22Rv1 (cell line): ENCODE data around the gene RAP2B.
"Not testable (repeated sequence)": the region's sequence is repeated elsewhere in the genome, so short reads cannot be mapped to it uniquely, and the experiment has no call there.

ENCODE experiments used
- ZFX ChIP-seq: fragments of 450-650 bp; IDR thresholded peaks from 2 replicates; pipeline ENCODE4 v1.6.1; 2017; ENCODE audit warnings: antibody characterized with exemption, borderline replicate concordance
- TF ChIP-seq, protein P1 (sequence below): fragments of 450-650 bp; IDR thresholded peaks from 2 replicates; pipeline ENCODE4 v1.5.1; 2017; ENCODE audit warnings: mild to moderate bottlenecking

GRCh38 chr3:153114270-153114669 lies 47.8 kb upstream of the RAP2B start:
- TF ChIP-seq, protein P1, sequence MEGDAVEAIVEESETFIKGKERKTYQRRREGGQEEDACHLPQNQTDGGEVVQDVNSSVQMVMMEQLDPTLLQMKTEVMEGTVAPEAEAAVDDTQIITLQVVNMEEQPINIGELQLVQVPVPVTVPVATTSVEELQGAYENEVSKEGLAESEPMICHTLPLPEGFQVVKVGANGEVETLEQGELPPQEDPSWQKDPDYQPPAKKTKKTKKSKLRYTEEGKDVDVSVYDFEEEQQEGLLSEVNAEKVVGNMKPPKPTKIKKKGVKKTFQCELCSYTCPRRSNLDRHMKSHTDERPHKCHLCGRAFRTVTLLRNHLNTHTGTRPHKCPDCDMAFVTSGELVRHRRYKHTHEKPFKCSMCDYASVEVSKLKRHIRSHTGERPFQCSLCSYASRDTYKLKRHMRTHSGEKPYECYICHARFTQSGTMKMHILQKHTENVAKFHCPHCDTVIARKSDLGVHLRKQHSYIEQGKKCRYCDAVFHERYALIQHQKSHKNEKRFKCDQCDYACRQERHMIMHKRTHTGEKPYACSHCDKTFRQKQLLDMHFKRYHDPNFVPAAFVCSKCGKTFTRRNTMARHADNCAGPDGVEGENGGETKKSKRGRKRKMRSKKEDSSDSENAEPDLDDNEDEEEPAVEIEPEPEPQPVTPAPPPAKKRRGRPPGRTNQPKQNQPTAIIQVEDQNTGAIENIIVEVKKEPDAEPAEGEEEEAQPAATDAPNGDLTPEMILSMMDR, result not testable (repeated sequence)
- TF ChIP-seq ZFX, result not testable (repeated sequence)
